Measurements from ENCODE around the gene SLC7A6OS.

GRCh38 chr16:68283801-68284598 is 26.7 kb downstream of the SLC7A6OS start:
- TF ChIP-seq POLR2AphosphoS5 (IDR thresholded peaks at IDR 0.05) (no peak), EP300 (IDR thresholded peaks at IDR 0.05) (no peak)
